T-helper 1 cell treated with Interleukin-12 subunit alpha and Interleukin-12 subunit beta and Interleukin-4 antibody, amounts not matched to agents 30 ng/mL and 1 ng/mL, for 36 hours (primary cell): ENCODE results near the gene SNRPB. TPM values are rescaled to one million over a fixed set of nuclear protein-coding genes. Genes with fewer than 3 reads are reported as not detected.

Experiments
- intact Hi-C: fragments of 100-400 bp; cut with micrococcal nuclease; formaldehyde crosslinking; loops from one replicate; pipeline ENCODE4 v1.15.1; 2024
- total RNA-seq: library from RNA; stranded (reverse); gene quantifications from 2 replicates; pipeline ENCODE4 v1.2.3, GENCODE V29; 2022

Gene SNRPB
- total RNA-seq, 1 donor from 2014 or later: 325 TPM

- intact Hi-C loops: no loop called here
Observed at GRCh38 chr20:2449386-2449785, 21.2 kb downstream of the SNRPB start.

GRCh38 chr20:2446845-2447244 is 23.7 kb downstream of the SNRPB start:
- intact Hi-C loops: no loop called here

GRCh38 chr20:2431185-2431584 is 39.4 kb downstream of the SNRPB start:
- intact Hi-C loops: no loop called here

- intact Hi-C loops: no loop called here
Observed at GRCh38 chr20:2430538-2430937, 40.1 kb downstream of the SNRPB start.

GRCh38 chr20:2429051-2429450 is 41.5 kb downstream of the SNRPB start:
- intact Hi-C loops: no loop called here

GRCh38 chr20:2421247-2421646 is 49.3 kb downstream of the SNRPB start:
- intact Hi-C loops: no loop called here

GRCh38 chr20:2420510-2420909 is 50.1 kb downstream of the SNRPB start:
- intact Hi-C loops: no loop called here

GRCh38 chr20:2418388-2418787 is 52.2 kb downstream of the SNRPB start:
- intact Hi-C loops: no loop called here

GRCh38 chr20:2417213-2417541 is 53.4 kb downstream of the SNRPB start:
- intact Hi-C loops: no loop called here

- intact Hi-C loops: no loop called here
Observed at GRCh38 chr20:2416541-2417212, 53.9 kb downstream of the SNRPB start.

Other genes with a start within 250 kb of the SNRPB start
- not detected in 2 replicates for gene TGM3, start 174.8 kb downstream of the SNRPB start, total RNA-seq
- not detected in 2 replicates for gene TGM6, start 89.9 kb downstream of the SNRPB start, total RNA-seq
- 11.7 and 12.9 TPM in 2 replicates for gene ZNF343, start 38.1 kb upstream of the SNRPB start, total RNA-seq
- gene TMC2, start 65.8 kb upstream of the SNRPB start, total RNA-seq: not detected in 2 replicates
- 381 and 386 TPM in 2 replicates for gene NOP56, start 181.8 kb upstream of the SNRPB start, total RNA-seq
- gene IDH3B, start 193.4 kb upstream of the SNRPB start, total RNA-seq: 109 and 111 TPM in 2 replicates
- 32.4 and 33.3 TPM in 2 replicates for gene EBF4, start 222.0 kb upstream of the SNRPB start, total RNA-seq